ENCODE data around the gene MPRIP. TPM values are rescaled to one million over a fixed set of nuclear protein-coding genes. Genes with fewer than 3 reads are reported as not detected.

Gene MPRIP
- total RNA-seq, 1 experiment from 2014 or later = 143 TPM

DNA sequence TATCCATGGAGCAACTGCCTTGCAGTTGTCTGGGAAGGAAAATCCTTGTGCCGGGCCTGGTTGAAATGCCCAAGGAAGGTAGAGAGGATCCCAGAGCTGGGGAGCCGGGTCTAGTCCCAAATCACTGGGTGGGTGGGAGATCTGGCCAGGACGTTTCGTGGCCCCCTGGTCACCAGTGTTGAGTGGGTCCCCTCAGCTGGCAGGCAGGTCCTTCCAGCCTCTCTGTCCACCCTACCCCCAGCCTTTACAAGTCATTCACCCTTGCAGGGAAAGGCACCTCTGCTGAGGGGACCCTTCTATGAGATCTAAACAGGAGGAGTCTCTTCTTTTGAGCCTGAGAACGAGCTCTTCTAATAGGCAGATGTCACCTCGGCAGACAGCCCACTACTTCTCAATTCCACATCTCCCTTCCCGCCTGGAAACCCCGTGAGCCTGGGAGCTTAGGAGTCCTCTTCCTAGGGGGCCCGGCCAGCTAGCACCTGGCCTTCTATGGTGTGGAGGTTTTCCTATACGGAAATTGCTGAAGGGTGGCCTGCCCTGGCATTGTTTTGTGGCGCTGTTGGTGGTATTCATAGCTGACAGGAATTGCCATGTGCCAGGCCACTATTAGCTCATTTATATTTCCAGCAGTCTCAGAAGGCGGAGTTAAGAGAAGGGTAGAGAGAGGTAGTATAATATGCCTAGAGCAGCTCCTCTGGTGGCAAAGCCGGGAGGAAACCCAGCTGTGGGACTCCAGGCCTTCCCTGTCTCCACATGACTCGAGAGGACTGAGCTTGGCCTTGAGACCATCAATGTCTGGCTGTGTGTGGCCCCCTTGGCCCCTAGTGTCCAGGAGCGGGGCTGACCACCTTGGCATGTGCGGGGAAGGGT, 13.3 kb downstream of the MPRIP start:
- Histone ChIP-seq H3K36me3 (no peaks in the 10 kb centered on the region; the same call in 1 of the 2 replicates), H3K4me3 (no peak overlapping the region), H3K9me3 (no peaks in the 10 kb centered on the region), H3K27me3 (no peaks in the 10 kb centered on the region)
- no peak for DNase-seq

DNA sequence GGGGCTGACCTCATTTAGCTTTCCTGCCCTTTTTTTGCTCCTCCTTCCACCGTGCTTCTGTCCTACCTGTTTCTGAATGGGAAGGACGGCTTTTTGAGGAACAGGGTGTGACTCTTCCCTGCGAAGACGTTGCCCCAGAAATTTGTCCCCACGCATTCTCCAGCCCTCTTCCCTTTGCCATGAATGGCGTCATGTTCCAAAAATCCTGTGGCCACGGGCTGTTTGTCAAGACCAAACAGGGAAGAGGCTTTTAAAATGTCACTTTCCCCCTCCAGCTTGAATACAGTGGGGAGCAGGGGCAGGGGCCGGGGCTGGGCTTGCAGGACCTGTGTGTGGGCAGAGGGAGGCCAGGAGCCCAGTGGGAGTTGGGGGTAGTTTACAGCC, 13.9 kb downstream of the MPRIP start:
- Histone ChIP-seq H3K9me3 (no peaks in the 10 kb centered on the region), H3K27me3 (no peaks in the 10 kb centered on the region), H3K4me3 (no peak overlapping the region), H3K36me3 (no peaks in the 10 kb centered on the region; the same call in 1 of the 2 replicates)
- peak; percentile 26 for DNase-seq

DNA sequence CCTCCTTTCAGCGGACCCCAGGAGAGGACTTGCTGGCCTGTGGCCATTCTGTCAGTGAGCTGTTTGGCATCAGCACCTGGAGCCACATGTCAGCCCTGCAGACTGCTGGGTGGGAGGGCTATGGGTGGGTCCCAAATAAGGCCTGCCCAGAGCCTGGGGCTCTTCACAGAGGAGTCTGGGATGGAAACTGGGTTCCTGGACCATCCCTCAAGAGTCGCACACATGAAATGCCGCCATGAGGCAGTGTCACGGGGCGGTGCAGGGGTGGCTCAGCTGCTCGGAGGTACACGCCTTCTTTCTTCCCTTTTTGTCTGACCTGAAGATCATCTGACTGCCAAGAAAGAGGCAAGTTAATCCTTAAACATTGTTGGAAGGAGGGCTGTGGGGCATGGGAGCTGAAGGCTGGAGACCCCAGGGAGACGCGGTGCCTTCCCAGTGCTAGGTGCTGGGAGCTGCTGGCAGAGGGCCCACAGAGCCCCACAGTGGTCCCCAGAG, 14.8 kb downstream of the MPRIP start:
- H3K36me3 ChIP-seq = no peaks in the 10 kb centered on the region; the same call in 1 of the 2 replicates
- no peaks in the 10 kb centered on the region for H3K27me3 ChIP-seq

DNA sequence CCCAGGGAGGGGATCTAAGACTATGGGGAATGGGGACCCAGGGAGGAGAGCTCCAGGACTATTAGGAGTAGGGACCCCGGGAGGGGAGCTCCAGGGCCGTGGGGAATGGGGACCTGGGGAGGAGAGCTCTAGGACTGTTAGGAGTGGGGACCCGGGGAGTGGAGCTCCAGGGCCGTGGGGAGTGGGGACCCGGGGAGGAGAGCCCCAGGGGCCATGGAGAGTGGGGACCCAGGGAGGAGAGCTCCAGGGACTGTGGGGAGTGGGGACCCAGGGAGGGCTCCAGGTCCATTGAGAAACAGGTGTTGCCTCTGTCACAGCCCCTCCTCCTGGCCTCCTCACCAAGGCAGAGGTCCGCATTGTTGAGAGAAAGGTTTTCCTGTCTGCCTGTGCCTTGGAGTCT, 16.0 kb downstream of the MPRIP start:
- Histone ChIP-seq H3K27me3 (no peaks in the 10 kb centered on the region), H3K36me3 (no peaks in the 10 kb centered on the region; the same call in 1 of the 2 replicates), H3K9me3 (no peaks in the 10 kb centered on the region), H3K4me3 (no peak overlapping the region)
- DNase-seq = no peak

More for the DNA sequence above, 14.8 kb downstream of the MPRIP start:
- no peak for DNase-seq
- Histone ChIP-seq H3K4me3 (no peak overlapping the region), H3K9me3 (no peaks in the 10 kb centered on the region)

DNA sequence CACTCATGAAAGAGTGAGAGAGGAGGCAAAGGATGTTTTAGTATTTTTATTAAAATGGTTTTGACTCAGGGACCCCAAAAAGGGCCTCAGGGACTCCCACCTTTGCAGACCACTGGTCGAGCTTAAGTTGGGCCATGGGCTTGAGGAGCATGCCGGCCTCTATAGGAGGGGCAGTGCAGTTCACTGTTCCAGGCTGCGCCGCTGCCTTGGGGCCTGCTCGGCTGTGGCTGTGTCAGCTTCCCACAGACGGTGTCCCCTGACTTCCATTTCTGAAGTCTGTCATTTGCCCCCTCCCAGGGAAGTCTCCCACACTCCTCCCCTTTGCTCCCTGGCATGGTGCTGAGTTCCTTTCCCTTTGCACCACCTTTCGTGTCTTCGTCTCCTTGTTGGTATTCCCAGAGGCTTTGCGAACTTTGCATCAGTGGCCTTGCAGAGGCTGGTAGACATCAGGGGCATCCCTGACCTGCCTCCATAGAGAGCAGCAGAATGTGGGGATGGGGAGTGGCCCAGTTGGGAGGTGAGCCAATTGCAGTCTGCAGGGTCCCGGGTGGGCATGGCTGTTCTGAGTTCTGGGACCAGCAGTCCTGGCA, 17.1 kb downstream of the MPRIP start:
- no peak for DNase-seq
- Histone ChIP-seq H3K36me3 (no peaks in the 10 kb centered on the region; the same call in 1 of the 2 replicates), H3K27me3 (no peaks in the 10 kb centered on the region), H3K9me3 (no peaks in the 10 kb centered on the region), H3K4me3 (no peak overlapping the region)

DNA sequence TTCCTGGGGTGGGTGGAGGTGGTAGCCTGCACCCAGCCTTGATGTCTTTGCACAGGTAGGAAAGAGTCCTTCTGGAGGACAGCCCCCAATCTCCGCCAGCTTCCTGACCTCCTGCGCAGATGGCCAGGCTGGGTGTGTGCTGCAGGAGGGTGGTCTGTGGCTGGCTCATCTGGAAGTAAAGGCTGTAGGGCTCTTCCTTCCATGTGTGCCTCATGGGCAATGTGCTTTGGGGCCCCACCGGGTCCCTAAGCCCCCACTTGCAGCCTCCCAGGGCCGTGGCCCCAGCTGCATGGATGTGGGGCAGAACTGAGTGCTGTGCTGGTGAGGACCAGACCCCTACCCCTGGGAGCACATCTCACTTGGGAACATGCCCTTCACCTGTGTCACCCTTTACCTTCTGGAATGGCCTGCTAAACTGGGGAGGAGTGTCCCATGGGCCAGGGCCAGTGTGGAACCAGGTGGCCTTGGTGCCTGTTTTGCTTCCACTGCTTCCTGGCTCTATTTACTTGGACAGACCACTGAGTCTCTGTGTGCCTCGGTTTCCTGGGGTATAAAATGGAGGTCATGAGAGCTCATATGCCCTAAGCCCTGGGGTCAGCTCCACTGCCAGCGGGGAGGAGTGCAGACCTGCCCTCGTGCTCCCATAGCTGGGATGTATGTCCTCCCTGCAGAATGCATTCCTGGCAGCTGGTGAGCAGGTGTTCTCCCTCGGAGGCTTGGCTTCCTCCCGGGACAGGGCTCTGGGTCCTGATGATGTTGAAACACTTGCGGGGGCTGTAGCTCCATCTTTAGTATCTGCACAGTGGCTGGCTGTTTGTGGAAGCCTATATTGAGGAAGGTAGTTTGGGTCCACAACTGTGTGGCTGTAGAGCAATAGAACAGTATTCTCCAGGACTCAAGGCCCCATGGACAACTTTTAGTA, 18.0 kb downstream of the MPRIP start:
- H3K4me3 ChIP-seq = no peak overlapping the region
- no peaks in the 10 kb centered on the region; the same call in 1 of the 2 replicates for H3K36me3 ChIP-seq
- DNase-seq = no peak
- no peaks in the 10 kb centered on the region for H3K27me3 ChIP-seq
- H3K9me3 ChIP-seq = no peaks in the 10 kb centered on the region

DNA sequence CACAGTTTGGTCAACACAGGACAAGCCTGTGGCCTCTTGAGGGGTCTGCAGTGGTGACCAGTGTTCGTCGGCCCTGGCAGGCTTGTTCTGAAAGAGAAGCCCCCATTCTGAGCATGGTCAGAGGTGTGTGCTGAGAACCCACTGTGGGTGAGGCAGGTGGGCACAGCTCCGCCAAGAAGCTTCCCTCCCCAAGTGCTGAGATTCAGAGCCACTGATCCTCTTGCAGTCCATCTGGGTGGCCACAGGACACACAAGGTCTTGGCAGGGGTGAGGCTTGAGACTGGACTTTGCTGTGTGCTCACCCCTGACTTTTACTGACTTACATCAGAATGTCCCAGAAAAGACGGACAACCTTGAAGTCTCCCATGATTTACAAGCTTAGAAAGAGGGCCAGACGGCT, 18.7 kb downstream of the MPRIP start:
- Histone ChIP-seq H3K27me3 (no peaks in the 10 kb centered on the region), H3K36me3 (no peaks in the 10 kb centered on the region; the same call in 1 of the 2 replicates), H3K4me3 (no peak overlapping the region), H3K9me3 (no peaks in the 10 kb centered on the region)
- DNase-seq = no peak

DNA sequence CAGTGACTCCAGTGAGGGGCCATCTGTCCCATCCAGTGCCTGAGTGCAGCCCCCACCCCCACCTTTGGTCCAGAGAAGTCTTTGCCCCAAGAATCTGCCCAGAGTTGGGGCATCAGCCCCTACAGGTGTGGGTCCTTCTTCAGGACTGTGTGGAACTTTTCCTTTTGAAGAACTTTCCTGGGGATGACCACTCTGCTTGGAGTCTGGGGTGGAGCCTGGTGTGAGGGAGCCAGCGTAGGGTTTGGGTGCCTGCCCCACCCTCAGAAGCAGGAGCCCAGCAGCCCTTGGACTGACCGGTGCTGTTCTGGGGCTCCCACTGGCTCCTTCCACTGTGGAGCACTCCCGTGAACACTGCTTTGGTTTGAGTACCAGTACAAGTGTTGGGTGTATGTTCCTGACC, 19.3 kb downstream of the MPRIP start:
- Histone ChIP-seq H3K4me3 (no peak overlapping the region), H3K9me3 (no peaks in the 10 kb centered on the region), H3K36me3 (no peaks in the 10 kb centered on the region; the same call in 1 of the 2 replicates), H3K27me3 (no peaks in the 10 kb centered on the region)
- DNase-seq = no peak

DNA sequence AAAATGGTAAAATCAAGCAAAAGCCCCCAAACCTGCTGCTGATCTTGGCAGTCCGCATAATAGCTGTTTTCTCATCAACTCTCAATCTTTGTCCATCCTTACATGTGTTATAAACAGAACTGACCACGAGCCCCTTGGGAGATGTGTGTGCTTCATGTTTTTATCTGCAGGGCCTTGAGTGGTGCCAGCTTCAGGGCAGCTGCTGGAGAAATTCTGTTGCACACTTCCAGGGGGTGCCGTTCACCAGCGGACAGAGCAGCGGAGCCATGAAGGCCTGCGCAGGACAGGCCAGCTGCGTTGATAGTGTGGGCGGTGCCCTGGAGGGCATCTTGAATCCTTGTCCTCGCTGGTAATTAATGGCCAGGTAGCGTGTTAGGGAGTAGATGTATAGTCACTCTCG, 20.1 kb downstream of the MPRIP start:
- DNase-seq = no peak
- H3K27me3 ChIP-seq = no peaks in the 10 kb centered on the region
- no peak overlapping the region for H3K4me3 ChIP-seq
- no peaks in the 10 kb centered on the region for H3K9me3 ChIP-seq
- H3K36me3 ChIP-seq = no peaks in the 10 kb centered on the region; the same call in 1 of the 2 replicates

DNA sequence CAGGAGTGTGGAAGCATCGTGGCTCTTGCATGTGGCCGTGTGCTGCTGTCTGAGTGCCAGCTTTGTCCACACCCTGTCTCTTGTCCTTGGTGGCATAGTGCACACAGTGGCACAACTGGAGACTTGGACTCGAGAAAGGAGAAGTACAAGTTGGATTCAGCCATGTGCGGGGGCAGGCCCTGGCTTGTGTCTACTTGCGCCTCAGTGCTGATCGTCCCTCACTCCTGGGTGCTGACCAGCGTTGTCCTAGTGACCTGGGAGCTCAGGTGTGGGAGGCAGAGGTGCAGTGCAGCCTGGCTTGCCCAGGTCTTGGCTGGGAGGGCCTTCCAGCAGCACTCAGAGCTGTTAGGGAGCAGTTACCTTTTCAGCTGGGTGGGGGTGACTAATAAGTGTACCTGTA, 20.6 kb downstream of the MPRIP start:
- DNase-seq = no peak
- H3K36me3 ChIP-seq = no peaks in the 10 kb centered on the region; the same call in 1 of the 2 replicates
- no peaks in the 10 kb centered on the region for H3K27me3 ChIP-seq
- no peaks in the 10 kb centered on the region for H3K9me3 ChIP-seq
- no peak overlapping the region for H3K4me3 ChIP-seq

DNA sequence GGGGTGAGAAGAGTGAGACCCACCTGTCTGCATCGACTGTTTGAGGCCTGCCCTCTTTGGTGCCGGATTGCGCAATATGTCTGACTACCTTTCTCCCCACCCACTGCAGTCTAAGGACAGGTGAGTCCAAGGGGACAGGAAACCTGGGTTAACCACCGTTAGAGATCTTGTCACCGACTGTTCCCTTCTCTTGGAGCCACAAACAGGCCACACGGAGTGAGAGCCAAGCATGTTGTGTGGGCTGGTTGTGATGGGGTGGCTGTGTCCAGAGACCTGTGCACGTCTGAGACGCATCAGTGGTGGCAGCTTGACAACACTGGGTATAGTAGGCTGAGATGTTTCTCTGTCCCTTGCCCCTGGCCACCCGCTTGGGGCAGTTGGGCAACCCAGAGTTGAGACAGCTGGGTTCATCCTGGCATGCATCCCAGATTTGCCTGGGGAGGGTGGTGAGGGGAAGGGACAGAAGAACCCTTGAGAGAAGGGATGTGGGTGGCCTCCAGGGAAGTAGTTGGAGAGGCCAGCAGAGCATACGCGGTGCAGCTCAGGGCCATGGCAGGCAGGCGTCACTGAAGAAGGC, 21.4 kb downstream of the MPRIP start:
- H3K36me3 ChIP-seq = no peaks in the 10 kb centered on the region; the same call in 1 of the 2 replicates
- no peak overlapping the region for H3K4me3 ChIP-seq
- DNase-seq = peak; percentile 30
- no peaks in the 10 kb centered on the region for H3K27me3 ChIP-seq
- H3K9me3 ChIP-seq = no peaks in the 10 kb centered on the region

DNA sequence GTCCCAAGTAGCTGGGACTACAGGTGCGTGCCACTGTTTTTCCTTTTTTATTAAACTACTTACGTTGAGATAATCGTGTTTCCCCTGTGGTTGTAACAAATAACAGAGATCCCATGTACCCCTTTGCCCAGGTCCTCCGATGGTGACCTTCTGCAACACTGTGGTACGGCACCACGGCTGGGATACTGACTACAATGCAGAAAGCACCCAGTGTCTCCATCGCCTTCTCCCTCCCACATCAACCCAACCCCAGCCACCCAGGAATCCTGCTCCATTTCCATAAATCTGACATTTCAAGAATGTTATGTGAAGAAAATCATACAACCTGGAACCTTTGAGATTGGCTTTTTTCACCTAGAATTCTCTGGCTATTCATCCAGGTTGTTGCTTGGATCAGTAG, 22.1 kb downstream of the MPRIP start:
- no peak for DNase-seq

DNA sequence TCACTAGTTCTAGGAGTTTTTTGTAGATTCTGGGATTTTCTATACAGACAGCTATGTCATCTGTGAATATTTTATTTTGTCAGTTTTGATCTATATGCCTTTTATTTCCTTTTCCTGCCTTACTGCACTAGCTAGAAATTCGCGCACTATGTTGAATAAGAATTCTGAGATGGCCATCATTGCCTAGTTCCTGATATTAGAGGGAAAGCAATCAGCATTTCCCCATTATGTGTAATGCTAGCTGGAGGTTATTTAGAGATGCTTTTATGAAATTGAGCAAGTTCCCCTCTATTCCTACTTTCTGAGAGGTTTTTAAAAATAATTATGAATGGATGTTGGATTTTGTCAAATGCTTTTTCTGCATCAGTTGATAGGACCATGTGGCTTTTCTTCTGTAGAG, 23.8 kb downstream of the MPRIP start:
- no peaks in the 10 kb centered on the region for H3K27me3 ChIP-seq
- DNase-seq = no peak
- H3K4me3 ChIP-seq = no peak overlapping the region
- peaks cover 11% of the 10 kb centered on the region; the same call in 1 of the 2 replicates for H3K36me3 ChIP-seq
- peaks cover 4% of the 10 kb centered on the region; the same call in 1 of the 2 replicates for H3K9me3 ChIP-seq

More for the DNA sequence above, 22.1 kb downstream of the MPRIP start:
- H3K9me3 ChIP-seq = peaks cover 4% of the 10 kb centered on the region; the same call in 1 of the 2 replicates
- H3K36me3 ChIP-seq = no peaks in the 10 kb centered on the region; the same call in 1 of the 2 replicates
- H3K27me3 ChIP-seq = no peaks in the 10 kb centered on the region
- H3K4me3 ChIP-seq = no peak overlapping the region

DNA sequence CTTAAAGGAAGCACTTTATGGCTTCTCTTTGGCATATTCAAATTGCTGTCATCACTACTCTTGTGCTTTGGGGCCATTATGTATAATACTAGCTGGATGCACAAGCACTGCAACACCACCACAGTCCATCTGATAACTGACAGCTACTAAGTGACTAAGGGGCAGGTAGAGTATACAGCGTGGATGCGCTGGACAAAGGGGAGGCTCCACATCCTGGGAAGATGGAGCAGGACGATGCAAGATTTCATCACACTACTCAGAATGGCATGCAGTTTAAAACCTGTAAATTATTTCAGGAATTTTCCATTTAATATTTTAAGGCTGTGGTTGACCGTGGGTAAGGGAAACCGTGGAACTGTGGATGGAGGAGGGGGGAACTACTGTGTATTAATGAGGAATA, 25.0 kb downstream of the MPRIP start:
- Histone ChIP-seq H3K27me3 (no peaks in the 10 kb centered on the region), H3K36me3 (peaks cover 11% of the 10 kb centered on the region; the same call in 1 of the 2 replicates), H3K9me3 (peaks cover 4% of the 10 kb centered on the region; the same call in 1 of the 2 replicates), H3K4me3 (no peak overlapping the region)
- no peak for DNase-seq

DNA sequence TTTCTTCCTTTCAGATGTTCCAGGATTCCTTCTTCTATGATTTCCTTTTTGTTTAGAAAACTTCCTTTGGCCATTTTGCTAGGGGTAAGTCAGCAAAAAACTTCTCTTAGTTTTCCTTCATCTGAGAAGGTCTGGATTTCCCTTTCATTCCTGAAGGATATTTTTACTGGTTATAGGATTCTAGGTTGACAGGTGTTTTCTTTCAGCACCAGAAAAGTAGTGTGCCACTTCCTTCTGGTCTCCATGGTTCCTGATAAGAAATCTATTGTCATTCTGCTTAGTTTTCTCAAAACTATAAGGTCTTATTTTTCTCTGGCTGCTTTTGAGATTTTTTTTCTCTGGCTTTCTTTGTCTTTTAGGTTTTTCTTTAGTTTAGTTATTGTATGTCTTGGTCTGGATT, 27.6 kb downstream of the MPRIP start:
- H3K9me3 ChIP-seq = peaks cover 4% of the 10 kb centered on the region; the same call in 1 of the 2 replicates
- no peak overlapping the region for H3K4me3 ChIP-seq
- H3K27me3 ChIP-seq = no peaks in the 10 kb centered on the region
- no peak for DNase-seq
- peaks cover 11% of the 10 kb centered on the region; the same call in 1 of the 2 replicates for H3K36me3 ChIP-seq

DNA sequence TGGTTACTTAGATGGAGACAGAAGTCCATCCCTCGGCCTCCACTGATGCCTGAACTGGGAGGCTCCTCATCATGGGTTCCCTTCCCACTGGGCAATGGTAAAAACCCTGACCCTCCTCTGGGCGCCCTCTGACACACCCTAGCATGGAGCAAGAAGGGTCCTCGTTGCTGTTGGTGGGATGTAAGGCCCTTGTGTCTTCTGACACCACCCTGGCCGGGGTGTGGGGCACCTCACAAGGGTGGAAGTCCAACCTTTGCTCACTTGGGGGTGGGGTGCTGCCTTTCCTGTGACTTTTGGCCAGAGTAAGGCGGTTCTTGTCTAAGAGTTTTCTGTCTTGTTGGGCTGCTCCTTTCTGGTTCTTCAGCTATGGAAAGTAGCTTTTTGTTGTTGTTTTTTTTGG, 28.7 kb downstream of the MPRIP start:
- Histone ChIP-seq H3K27me3 (no peaks in the 10 kb centered on the region), H3K36me3 (peaks cover 11% of the 10 kb centered on the region; the same call in 1 of the 2 replicates), H3K9me3 (peaks cover 4% of the 10 kb centered on the region; the same call in 1 of the 2 replicates), H3K4me3 (no peak overlapping the region)
- DNase-seq = no peak

Data from MG63 (cell line).